Measurements from ENCODE around the gene KRTAP7-1. TPM values are rescaled to one million over a fixed set of nuclear protein-coding genes. Genes with fewer than 3 reads are reported as not detected.

KRTAP7-1 gene
- not detected for total RNA-seq
- long read RNA-seq: 0 reads

GRCh38 chr21:30829659-30830058 is at the start of gene KRTAP7-1:
Gene KRTAP7-1, minus strand, starts transcription at chr21:30829759. Its CDS starts 61 bp downstream, at chr21:30829698.
- ATAC-seq (no peak), DNase-seq (no peak)
- intact Hi-C loops (cut with DNase I): loop anchor here (5.0 kb wide), 2 partner anchors 253 to 258 kb away; no protein-coding TSS in a partner anchor

- ATAC-seq: no peak
- DNase-seq: no peak
- intact Hi-C loops (cut with DNase I): no loop called here
Observed at GRCh38 chr21:30874526-30874925, 45.0 kb upstream of the KRTAP7-1 start.

- intact Hi-C loops (cut with DNase I): no loop called here
- DNase-seq (no peak), ATAC-seq (no peak)
Observed at GRCh38 chr21:30847627-30848500, 18.3 kb upstream of the KRTAP7-1 start.

- ATAC-seq (no peak), DNase-seq (no peak)
- intact Hi-C loops (cut with DNase I): no loop called here
Observed at GRCh38 chr21:30842990-30843389, 13.4 kb upstream of the KRTAP7-1 start.

GRCh38 chr21:30839304-30839703 is 9.7 kb upstream of the KRTAP7-1 start:
- intact Hi-C loops (cut with DNase I): no loop called here
- no peak for ATAC-seq
- no peak for DNase-seq

- DNase-seq: no peak
Observed at GRCh38 chr21:30838536-30838935, 9.0 kb upstream of the KRTAP7-1 start.

GRCh38 chr21:30831194-30831765 is 1.7 kb upstream of the KRTAP7-1 start:
- ATAC-seq: no peak
- intact Hi-C loops (cut with DNase I): loop anchor here (5.0 kb wide), 2 partner anchors 251 to 256 kb away; no protein-coding TSS in a partner anchor
- no peak for DNase-seq

More at GRCh38 chr21:30838536-30838935, 9.0 kb upstream of the KRTAP7-1 start:
- intact Hi-C loops (cut with DNase I): no loop called here
- ATAC-seq: no peak

- ATAC-seq (no peak), DNase-seq (no peak)
- intact Hi-C loops (cut with DNase I): no loop called here
Observed at GRCh38 chr21:30818837-30819610, 10.5 kb downstream of the KRTAP7-1 start.

GRCh38 chr21:30813174-30813573 is 16.4 kb downstream of the KRTAP7-1 start, which contains the start of gene KRTAP8-1:
Gene KRTAP8-1, minus strand, starts transcription at chr21:30813274. Its CDS starts 54 bp downstream, at chr21:30813220.
- intact Hi-C loops (cut with DNase I): no loop called here
- ATAC-seq (no peak), DNase-seq (no peak)

- DNase-seq (no peak), ATAC-seq (no peak)
- intact Hi-C loops (cut with DNase I): no loop called here
Observed at GRCh38 chr21:30800605-30801004, 29.0 kb downstream of the KRTAP7-1 start.

GRCh38 chr21:30793581-30794314 is 35.8 kb downstream of the KRTAP7-1 start:
- intact Hi-C loops (cut with DNase I): no loop called here
- DNase-seq: no peak
- ATAC-seq: no peak

GRCh38 chr21:30779249-30779648 is 50.3 kb downstream of the KRTAP7-1 start:
- no peak for ATAC-seq
- intact Hi-C loops (cut with DNase I): no loop called here

More at GRCh38 chr21:30779249-30779648, 50.3 kb downstream of the KRTAP7-1 start:
- DNase-seq: no peak

Other genes starting within 250 kb of the KRTAP7-1 start
- gene KRTAP22-2, start 239.4 kb downstream of the KRTAP7-1 start, total RNA-seq: not detected
- not detected for gene KRTAP6-3, start 237.3 kb downstream of the KRTAP7-1 start, total RNA-seq
- gene KRTAP6-2, start 230.9 kb downstream of the KRTAP7-1 start, total RNA-seq: not detected
- not detected for gene KRTAP22-1, start 228.7 kb downstream of the KRTAP7-1 start, total RNA-seq
- gene KRTAP6-1, start 215.8 kb downstream of the KRTAP7-1 start, total RNA-seq: not detected
- not detected for gene KRTAP20-1, start 213.3 kb downstream of the KRTAP7-1 start, total RNA-seq
- not detected for gene KRTAP20-4, start 209.1 kb downstream of the KRTAP7-1 start, total RNA-seq
- gene KRTAP20-2, start 194.6 kb downstream of the KRTAP7-1 start, total RNA-seq: not detected
- gene KRTAP20-3, start 186.9 kb downstream of the KRTAP7-1 start, total RNA-seq: not detected
- gene KRTAP21-3, start 111.0 kb downstream of the KRTAP7-1 start, total RNA-seq: not detected
- not detected for gene KRTAP21-2, start 82.5 kb downstream of the KRTAP7-1 start, total RNA-seq
- gene KRTAP21-1, start 74.3 kb downstream of the KRTAP7-1 start, total RNA-seq: not detected
- gene KRTAP8-1, start 16.5 kb downstream of the KRTAP7-1 start, total RNA-seq: not detected
- not detected for gene KRTAP11-1, start 51.8 kb upstream of the KRTAP7-1 start, total RNA-seq
- gene KRTAP19-8, start 208.7 kb upstream of the KRTAP7-1 start, total RNA-seq: not detected